Endothelial cell of umbilical vein (primary cell): Measurements from ENCODE around the gene MN1. TPM values are rescaled to one million over a fixed set of nuclear protein-coding genes. Genes with fewer than 3 reads are reported as not detected.

Experiments
- BruUV-seq: library from RNA; stranded (reverse); fragments of 400-500 nt; replicated peaks from 2 replicates; lab custom pipeline; 2021; lab: Mats Ljungman, UMichigan
- CTCF ChIA-PET: fragments of 300-600, 350-600 bp; sonication (Branson Sonifier 250); formaldehyde crosslinking; loops from one replicate; lab custom pipeline; 2021; ENCODE audit warnings: antibody characterized with exemption, inconsistent platforms; lab: Charles Lee
- POLR2A ChIA-PET: fragments of 300-600, 350-600 bp; sonication (Branson Sonifier 250); formaldehyde crosslinking; loops from one replicate; lab custom pipeline; 2021; ENCODE audit warnings: antibody characterized with exemption, inconsistent platforms; lab: Charles Lee
- DNase-seq: peaks from one replicate; pipeline ENCODE4 v3.0.0-alpha.2; 2011; ENCODE audit warnings: low read depth, low spot score
- FAIRE-seq: peaks from 2 replicates; lab custom pipeline; 2011; peaks lifted over from hg19 to GRCh38; lab: Jason Lieb, UNC
- H2AFZ ChIP-seq: 2 replicates; pipeline ENCODE4 v1.6.0; 2012; ENCODE audit warnings: low read depth, low read length, control low read depth, inconsistent platforms
- H3K27ac ChIP-seq: 2 replicates; pipeline ENCODE4 v1.5.1; 2011; ENCODE audit warnings: low read depth, mild to moderate bottlenecking, control low read depth, low read length, moderate library complexity; ENCODE audit not compliant: insufficient read depth
- H3K27me3 ChIP-seq, 2 experiments: 2 replicates each; pipeline versions ENCODE4 v1.6.0 to v1.6.1; 2011; ENCODE audit warnings: low read length in 2 of 2, mixed read lengths in 1 of 2; ENCODE audit not compliant: control insufficient read depth in 2 of 2, insufficient read depth in 2 of 2
- H3K36me3 ChIP-seq, 2 experiments: 2 replicates in 1 of 2; 3 replicates in 1 of 2; pipeline ENCODE4 v1.5.1; 2011; ENCODE audit warnings: low read length in 2 of 2, mild to moderate bottlenecking in 1 of 2, moderate library complexity in 1 of 2; ENCODE audit not compliant: control insufficient read depth in 2 of 2, insufficient read depth in 2 of 2; ENCODE audit errors: extremely low read depth in 1 of 2
- H3K4me1 ChIP-seq: 3 replicates; pipeline ENCODE4 v1.5.1; 2011; ENCODE audit warnings: mild to moderate bottlenecking, low read length; ENCODE audit not compliant: control insufficient read depth, insufficient read depth; ENCODE audit errors: extremely low read depth
- H3K4me2 ChIP-seq: 2 replicates; pipeline ENCODE4 v1.6.1; 2011; ENCODE audit warnings: low read length, control low read depth, mixed read lengths; ENCODE audit not compliant: insufficient read depth
- H3K4me3 ChIP-seq, 3 experiments: fragments of 200-600 bp in 1 of 3; sonication (generic), shearing (Covaris generic) in 1 of 3; replicated peaks in 1 of 3; 2 replicates each; pipeline ENCODE4 v1.5.1; 2011 to 2016; ENCODE audit warnings: control low read depth in 3 of 3, low read length in 3 of 3, mild to moderate bottlenecking in 2 of 3, inconsistent platforms in 1 of 3, low read depth in 1 of 3, moderate library complexity in 1 of 3; ENCODE audit not compliant: insufficient read depth in 1 of 3
- H3K79me2 ChIP-seq: 2 replicates; pipeline ENCODE4 v1.6.0; 2012; ENCODE audit warnings: low read length, inconsistent platforms; ENCODE audit not compliant: control insufficient read depth, insufficient read depth
- H3K9ac ChIP-seq: replicated peaks from 2 replicates; pipeline ENCODE3; 2011; ENCODE audit warnings: low read length, control low read depth; ENCODE audit not compliant: insufficient read depth; ENCODE audit errors: extremely low read depth
- H3K9me1 ChIP-seq: replicated peaks from 3 replicates; pipeline ENCODE4 v1.6.0; 2011; ENCODE audit warnings: mild to moderate bottlenecking, low read length; ENCODE audit not compliant: control insufficient read depth, insufficient read depth; ENCODE audit errors: extremely low read depth
- H3K9me3 ChIP-seq: replicated peaks from 2 replicates; pipeline ENCODE4 v1.5.1; 2012; ENCODE audit warnings: low read length, inconsistent platforms; ENCODE audit not compliant: control insufficient read depth, insufficient read depth
- H4K20me1 ChIP-seq: replicated peaks from 2 replicates; pipeline ENCODE3; 2011; ENCODE audit warnings: mild to moderate bottlenecking, low read length; ENCODE audit not compliant: control insufficient read depth, insufficient read depth; ENCODE audit errors: extremely low read depth
- CTCF ChIP-seq, 2 donors: IDR thresholded peaks; 1 replicate in 1 of 2; 2 replicates in 1 of 2; pipeline ENCODE4 v1.5.1; 2011; ENCODE audit warnings: low read length in 2 of 2, mild to moderate bottlenecking in 2 of 2, moderate library complexity in 2 of 2, control low read depth in 1 of 2, inconsistent platforms in 1 of 2, low read depth in 1 of 2; ENCODE audit not compliant: insufficient read depth in 1 of 2; ENCODE audit errors: extremely low read depth in 1 of 2
- EZH2 ChIP-seq: IDR thresholded peaks from 2 replicates; pipeline ENCODE4 v1.6.1; 2012; ENCODE audit warnings: borderline replicate concordance, low read depth, mild to moderate bottlenecking, moderate library complexity, low read length, inconsistent platforms; ENCODE audit not compliant: severe bottlenecking
- GATA2 ChIP-seq: IDR thresholded peaks from 2 replicates; pipeline ENCODE4 v1.7.0; 2011; ENCODE audit warnings: low read depth, mild to moderate bottlenecking, moderate library complexity, mixed read lengths, low read length; ENCODE audit not compliant: insufficient read length, insufficient read depth
- MYC ChIP-seq: IDR thresholded peaks from one replicate; pipeline ENCODE4 v1.6.1; 2011; ENCODE audit warnings: mild to moderate bottlenecking, low read depth, low read length
- POLR2AphosphoS5 ChIP-seq: IDR thresholded peaks from 2 replicates; pipeline ENCODE4 v1.6.1; 2012; ENCODE audit warnings: low read depth, mild to moderate bottlenecking, control low read depth, low read length, moderate library complexity; ENCODE audit not compliant: insufficient read depth
- dilution Hi-C: fragments of 300-500 bp; cut with MboI; formaldehyde crosslinking; loops from one replicate; pipeline ENCODE4 v1.15.0; 2019; ENCODE audit warnings: low sequenced_read_pairs; ENCODE audit not compliant: extremely low pct_ligation_motif_present
- intact Hi-C: fragments of 100-400 bp; cut with micrococcal nuclease; formaldehyde crosslinking; loops from one replicate; pipeline ENCODE4 v1.10.0; 2022
- polyA plus RNA-seq, 4 experiments: library from polyadenylated mRNA; depleted of rRNA in 3 of 4; stranded (reverse) in 3 of 4; unstranded in 1 of 4; fragments of >200 nt; gene quantifications; 2 replicates each; pipeline versions ENCODE4 v1.2.1 to v1.2.3, GENCODE V29; 2011 to 2012; ENCODE audit warnings: missing spikeins in 1 of 4
- total RNA-seq: library from RNA; stranded (reverse); gene quantifications from 2 replicates; pipeline ENCODE4 v1.2.3, GENCODE V29; 2021

MN1 gene
- total and polyA plus RNA-seq, 2 donors (not counting 3 experiments of a cell fraction or from before 2014, with no cell fraction given): 3.8 to 5.2 TPM

GRCh38 chr22:27798511-27799014 is 3.0 kb downstream of the MN1 start:
- POLR2A ChIA-PET: no interaction called here
- H3K36me3 ChIP-seq: no peaks in the 10 kb centered on the region
- no peak overlapping the region for H3K4me2 ChIP-seq
- no peak overlapping the region for H2AFZ ChIP-seq
- H3K4me3 ChIP-seq: peak overlapping the region in 1 of 3 experiments; percentile 6
- H3K4me1 ChIP-seq: peaks cover 17% of the 10 kb centered on the region
- H3K9me3 ChIP-seq: no peaks in the 10 kb centered on the region
- peaks cover 11 to 59% of the 10 kb centered on the region in 2 experiments for H3K27me3 ChIP-seq
- H3K9me1 ChIP-seq: no peaks in the 10 kb centered on the region
- dilution Hi-C loops: no loop called here
- FAIRE-seq (no peak), DNase-seq (no peak)
- H4K20me1 ChIP-seq: no peaks in the 10 kb centered on the region
- intact Hi-C loops: no loop called here
- TF ChIP-seq MYC: no peak
- no peak for TF ChIP-seq GATA2
- TF ChIP-seq EZH2: peak; percentile 12
- TF ChIP-seq CTCF (IDR thresholded peaks at IDR 0.05; ENCODE audit: extremely low read depth in 1 of 2, insufficient read depth in 1 of 2, low read depth in 1 of 2, low read length in 2 of 2): no peak
- no peak for TF ChIP-seq POLR2AphosphoS5
- no TSS peak for BruUV-seq
- H3K9ac ChIP-seq: no peak overlapping the region
- no peaks in the 10 kb centered on the region for H3K79me2 ChIP-seq
- no peak overlapping the region for H3K27ac ChIP-seq
- CTCF ChIA-PET: no interaction called here
